Common myeloid progenitor, CD34-positive (primary cell): Measurements from ENCODE around the gene FAT4.
A peak's percentile ranks its signal among the peaks of the same experiment; 100 is the strongest.

ENCODE experiments used
- CTCF ChIA-PET: fragments of 350-600 bp; sonication (Branson Sonifier 250); formaldehyde crosslinking; loops from one replicate; lab custom pipeline; 2021; ENCODE audit warnings: antibody characterized with exemption; lab: Charles Lee
- POLR2A ChIA-PET: fragments of 350-600 bp; sonication (Branson Sonifier 250); formaldehyde crosslinking; loops from one replicate; lab custom pipeline; 2021; ENCODE audit warnings: antibody characterized with exemption; lab: Charles Lee
- DNase-seq, 3 donors: peaks; one replicate each; pipeline versions ENCODE4 v3.0.0 to v3.0.0-alpha.2; 2013
- H3K27ac ChIP-seq, 2 experiments: 1 replicate in 1 of 2; 2 replicates in 1 of 2; pipeline ENCODE4 v1.7.0; 2013; ENCODE audit warnings: inconsistent platforms in 2 of 2, low read length in 2 of 2, mild to moderate bottlenecking in 2 of 2, low read depth in 1 of 2, moderate library complexity in 1 of 2; ENCODE audit not compliant: severe bottlenecking in 2 of 2, insufficient read depth in 1 of 2, poor library complexity in 1 of 2
- H3K27me3 ChIP-seq, 5 experiments: replicated peaks in 2 of 5; 1 replicate in 3 of 5; 2 replicates in 2 of 5; pipeline versions ENCODE4 v1.6.1 to v1.7.0; 2013; ENCODE audit warnings: low read length in 4 of 5, mild to moderate bottlenecking in 2 of 5, moderate library complexity in 2 of 5, inconsistent platforms in 1 of 5; ENCODE audit not compliant: insufficient read depth in 5 of 5, control insufficient read depth in 4 of 5
- H3K36me3 ChIP-seq, 4 experiments: 1 replicate in 2 of 4; 2 replicates in 2 of 4; pipeline versions ENCODE4 v1.6.1 to v1.7.0; 2013; ENCODE audit warnings: low read length in 3 of 4, control low read depth in 1 of 4, mild to moderate bottlenecking in 1 of 4; ENCODE audit not compliant: control insufficient read depth in 4 of 4, insufficient read depth in 4 of 4
- H3K4me1 ChIP-seq, 4 experiments: 1 replicate in 3 of 4; 2 replicates in 1 of 4; pipeline versions ENCODE4 v1.6.1 to v1.7.1; 2013; ENCODE audit warnings: low read length in 3 of 4, mild to moderate bottlenecking in 3 of 4, control low read depth in 1 of 4, inconsistent platforms in 1 of 4, moderate library complexity in 1 of 4; ENCODE audit not compliant: control insufficient read depth in 4 of 4, insufficient read depth in 4 of 4; ENCODE audit errors: control extremely low read depth in 1 of 4
- H3K4me3 ChIP-seq, 7 experiments: 1 replicate in 4 of 7; 2 replicates in 3 of 7; pipeline versions ENCODE4 v1.5.1 to v1.7.0; 2013; ENCODE audit warnings: mild to moderate bottlenecking in 7 of 7, low read length in 6 of 7, moderate library complexity in 6 of 7, inconsistent platforms in 2 of 7, low read depth in 2 of 7, control low read depth in 1 of 7; ENCODE audit not compliant: insufficient read depth in 4 of 7, control insufficient read depth in 1 of 7; ENCODE audit errors: extremely low read depth in 1 of 7
- H3K9me3 ChIP-seq, 5 experiments: 1 replicate in 4 of 5; 2 replicates in 1 of 5; pipeline versions ENCODE4 v1.6.1 to v1.7.1; 2013; ENCODE audit warnings: low read length in 4 of 5, mild to moderate bottlenecking in 2 of 5, inconsistent platforms in 1 of 5, low read depth in 1 of 5, moderate library complexity in 1 of 5; ENCODE audit not compliant: control insufficient read depth in 4 of 5, insufficient read depth in 2 of 5; ENCODE audit errors: control extremely low read depth in 1 of 5
- WGBS: methylation state at CpG from one replicate; pipeline ENCODE4 v1.1.5; 2013; ENCODE audit not compliant: insufficient coverage; 5-methylcytosine and 5-hydroxymethylcytosine counted together

Gene FAT4

GRCh38 chr4:125276811-125277210 lies 37.9 kb upstream of the FAT4 start:
- Histone ChIP-seq H3K27ac (no peak overlapping the region), H3K4me1 (no peaks in the 10 kb centered on the region), H3K27me3 (no peaks in the 10 kb centered on the region), H3K4me3 (no peak overlapping the region), H3K36me3 (no peaks in the 10 kb centered on the region), H3K9me3 (no peaks in the 10 kb centered on the region)
- DNase-seq, result no peak
- ChIA-PET POLR2A (no interaction called here), CTCF (interaction anchor here (2.4 kb wide), 1 partner anchor 944 kb away, joined by 8 read pairs; no protein-coding TSS in a partner anchor)
- WGBS, result 100% methylated on average over 1 of the region's 1 CpG

- no peak overlapping the region for H3K27ac ChIP-seq
- ChIA-PET POLR2A (no interaction called here), CTCF (interaction anchor here (2.4 kb wide), 1 partner anchor 944 kb away, joined by 8 read pairs; no protein-coding TSS in a partner anchor)
- no CpG with 5 or more reads among the region's 3 CpGs for WGBS
- H3K4me1 ChIP-seq, result no peaks in the 10 kb centered on the region
- H3K27me3 ChIP-seq, result no peaks in the 10 kb centered on the region
- H3K4me3 ChIP-seq, result no peak overlapping the region
- H3K36me3 ChIP-seq, result no peaks in the 10 kb centered on the region
- no peak for DNase-seq
- H3K9me3 ChIP-seq, result no peaks in the 10 kb centered on the region
These were observed 37.0 kb upstream of the FAT4 start for GRCh38 chr4:125277790-125278189.

GRCh38 chr4:125280892-125281403 lies 33.8 kb upstream of the FAT4 start:
- Histone ChIP-seq H3K9me3 (no peaks in the 10 kb centered on the region), H3K27me3 (no peaks in the 10 kb centered on the region), H3K4me3 (no peak overlapping the region), H3K36me3 (no peaks in the 10 kb centered on the region), H3K4me1 (no peaks in the 10 kb centered on the region), H3K27ac (no peak overlapping the region)
- 99% methylated on average over 24 of the region's 34 CpGs for WGBS
- CTCF ChIA-PET, result interaction anchor here (1.0 kb wide), 1 partner anchor 944 kb away, joined by 3 read pairs; no protein-coding TSS in a partner anchor
- POLR2A ChIA-PET, result no interaction called here
- DNase-seq, result no peak

GRCh38 chr4:125283707-125284279 lies 31.0 kb upstream of the FAT4 start:
- POLR2A ChIA-PET, result no interaction called here
- no peaks in the 10 kb centered on the region for H3K27me3 ChIP-seq
- CTCF ChIA-PET, result interaction anchor here (0.9 to 3.4 kb wide), 8 partner anchors 12 to 1019 kb away, joined by 3 to 39 read pairs (median 3); no protein-coding TSS in a partner anchor
- no peaks in the 10 kb centered on the region for H3K4me1 ChIP-seq
- H3K36me3 ChIP-seq, result no peaks in the 10 kb centered on the region
- no peaks in the 10 kb centered on the region for H3K9me3 ChIP-seq
- peak; percentile 25 to 65 (median 61) for DNase-seq
- no peak overlapping the region for H3K27ac ChIP-seq
- no peak overlapping the region for H3K4me3 ChIP-seq
- 10% methylated on average over 2 of the region's 4 CpGs for WGBS

- no peak overlapping the region for H3K27ac ChIP-seq
- POLR2A ChIA-PET, result no interaction called here
- CTCF ChIA-PET, result no interaction called here
- H3K27me3 ChIP-seq, result no peaks in the 10 kb centered on the region
- no peak overlapping the region for H3K4me3 ChIP-seq
- DNase-seq, result no peak
- no peaks in the 10 kb centered on the region for H3K36me3 ChIP-seq
- no peaks in the 10 kb centered on the region for H3K9me3 ChIP-seq
- no peaks in the 10 kb centered on the region for H3K4me1 ChIP-seq
- no CpG with 5 or more reads among the region's 2 CpGs for WGBS
These were observed 17.6 kb upstream of the FAT4 start for GRCh38 chr4:125297116-125297515.

- ChIA-PET POLR2A (no interaction called here), CTCF (no interaction called here)
- Histone ChIP-seq H3K36me3 (no peaks in the 10 kb centered on the region), H3K4me1 (no peaks in the 10 kb centered on the region), H3K27me3 (no peaks in the 10 kb centered on the region), H3K27ac (no peak overlapping the region), H3K4me3 (no peak overlapping the region), H3K9me3 (no peaks in the 10 kb centered on the region)
- no peak for DNase-seq
- WGBS, result no CpG with 5 or more reads among the region's 1 CpG
These were observed 11.7 kb upstream of the FAT4 start for GRCh38 chr4:125303058-125303457.

- Histone ChIP-seq H3K27ac (no peak overlapping the region), H3K4me1 (no peaks in the 10 kb centered on the region), H3K4me3 (no peak overlapping the region), H3K27me3 (no peaks in the 10 kb centered on the region), H3K9me3 (no peaks in the 10 kb centered on the region), H3K36me3 (no peaks in the 10 kb centered on the region)
- no peak for DNase-seq
- POLR2A ChIA-PET, result no interaction called here
- 95% methylated on average over 3 of the region's 5 CpGs for WGBS
- CTCF ChIA-PET, result interaction anchor here (1.3 to 1.6 kb wide), 2 partner anchors 11 to 20 kb away, joined by 3 read pairs; partner anchors contain the start of gene FAT4
These were observed 10.9 kb upstream of the FAT4 start for GRCh38 chr4:125303821-125304220.
